NCI-H748 (cell line): ENCODE data around the gene ZNF273.
"Not testable (repeated sequence)": the region's sequence is repeated elsewhere in the genome, so short reads cannot be mapped to it uniquely, and the experiment has no call there.

Experiments used
- DNase-seq: peaks from one replicate; lab custom pipeline; 2025; ENCODE audit not compliant: unreplicated experiment; lab: John Stamatoyannopoulos, UW

Gene ZNF273

GRCh38 chr7:64888901-64889685, 14.0 kb upstream of the ZNF273 start:
- no peak for DNase-seq

GRCh38 chr7:64889686-64890162, 13.3 kb upstream of the ZNF273 start:
- DNase-seq: no peak

GRCh38 chr7:64890273-64890672, 12.8 kb upstream of the ZNF273 start:
- DNase-seq: not testable (repeated sequence)

DNA sequence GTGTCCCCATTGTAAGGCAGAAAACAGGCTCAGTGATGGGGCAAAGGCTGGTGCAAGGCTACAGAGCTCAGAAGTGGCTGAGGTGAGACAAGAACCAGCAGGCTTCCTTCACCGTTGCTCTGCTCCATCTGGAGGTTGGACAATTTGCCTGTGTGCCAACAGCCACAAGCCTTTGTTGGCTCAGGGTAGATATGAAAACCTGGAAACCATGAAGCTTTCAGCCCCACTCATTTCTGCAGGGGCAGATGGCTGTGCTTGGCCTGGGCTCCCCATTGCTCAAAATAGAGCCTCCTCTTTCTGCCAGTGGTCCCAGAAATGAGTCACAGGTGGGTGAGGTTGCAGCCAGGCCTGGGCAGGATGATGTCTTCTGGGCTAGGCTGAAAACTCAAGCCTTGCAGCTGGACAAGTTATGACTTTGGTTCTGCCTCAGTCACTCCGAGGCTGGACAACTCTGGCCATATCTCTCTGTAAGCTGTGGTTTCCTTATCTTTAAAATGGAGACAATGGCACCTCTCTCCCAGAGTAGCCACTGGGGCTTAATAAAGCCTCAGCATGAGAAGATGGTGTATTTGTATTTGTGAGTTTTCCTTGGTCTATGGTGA, 12.2 kb upstream of the ZNF273 start:
- no peak for DNase-seq

GRCh38 chr7:64891363-64892081, 11.6 kb upstream of the ZNF273 start:
- DNase-seq: not testable (repeated sequence)

GRCh38 chr7:64892116-64892515, 11.0 kb upstream of the ZNF273 start:
- no peak for DNase-seq

DNA sequence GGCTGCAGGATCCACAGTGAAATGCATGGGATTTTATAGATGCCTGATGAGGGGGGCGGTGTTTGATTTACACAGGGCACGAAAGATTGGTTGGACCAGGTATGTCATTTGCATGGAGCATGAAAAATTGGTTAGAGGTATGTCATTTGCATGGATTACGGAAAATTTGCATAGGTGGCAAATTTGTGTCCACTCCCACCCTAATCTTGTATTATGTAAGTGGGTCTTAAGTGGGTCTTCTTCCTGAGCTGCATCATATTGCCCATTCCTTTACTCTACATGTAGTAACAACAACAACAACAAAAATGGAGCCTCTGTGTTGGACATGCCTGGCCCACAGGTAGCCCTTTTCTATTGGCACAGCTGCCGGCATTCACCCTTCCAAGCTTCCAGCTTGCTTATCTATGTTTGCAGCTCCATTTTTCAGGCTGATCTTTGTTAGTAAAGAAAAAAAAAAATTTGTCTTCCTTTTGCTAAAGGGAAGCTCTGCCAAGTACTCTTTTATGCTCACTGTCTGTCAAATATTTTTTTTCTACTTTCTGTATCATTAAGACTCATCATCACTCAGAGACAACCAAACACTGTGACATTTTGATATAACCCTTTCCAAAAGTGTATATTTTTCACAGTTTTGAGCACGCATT, 10.3 kb upstream of the ZNF273 start:
- no peak for DNase-seq

- DNase-seq: no peak
Measured at GRCh38 chr7:64893401-64893800, 9.7 kb upstream of the ZNF273 start.

DNA sequence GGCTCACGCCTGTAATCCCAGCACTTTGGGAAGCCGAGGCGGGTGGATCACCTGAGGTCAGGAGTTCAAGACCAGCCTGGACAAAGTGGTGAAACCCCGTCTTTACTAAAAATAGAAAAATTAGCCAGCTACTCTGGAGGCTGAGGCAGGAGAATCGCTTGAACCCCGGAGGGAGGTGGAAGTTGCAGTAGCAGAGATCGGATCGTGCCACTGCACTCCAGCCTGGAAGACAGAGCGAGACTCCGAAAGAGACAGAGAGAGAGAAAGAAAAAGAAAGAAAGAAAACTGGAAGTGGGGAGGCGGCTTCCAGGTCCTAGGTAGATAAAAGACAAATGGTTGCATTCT, 640 bp upstream of the ZNF273 start:
- DNase-seq: not testable (repeated sequence)

DNA sequence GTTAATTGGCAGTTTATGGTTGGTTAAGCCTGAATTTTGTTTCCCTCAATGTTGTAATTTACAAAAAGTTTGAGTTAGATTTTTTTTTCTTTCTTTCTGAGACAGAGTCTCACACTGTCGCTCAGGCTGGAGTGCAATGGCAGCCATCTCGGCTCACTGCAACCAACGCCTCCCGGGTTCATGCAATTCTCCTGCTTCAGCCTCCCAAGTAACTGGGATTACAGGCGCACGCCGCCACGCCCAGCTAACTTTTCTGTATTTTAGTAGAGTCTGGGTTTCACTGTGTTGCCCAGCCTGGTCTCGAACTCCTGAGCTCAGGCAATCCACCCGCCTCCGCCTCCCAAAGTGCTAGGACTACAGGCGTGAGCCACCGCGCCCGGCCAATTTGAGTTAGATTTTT, 935 bp downstream of the ZNF273 start:
- no peak for DNase-seq

DNA sequence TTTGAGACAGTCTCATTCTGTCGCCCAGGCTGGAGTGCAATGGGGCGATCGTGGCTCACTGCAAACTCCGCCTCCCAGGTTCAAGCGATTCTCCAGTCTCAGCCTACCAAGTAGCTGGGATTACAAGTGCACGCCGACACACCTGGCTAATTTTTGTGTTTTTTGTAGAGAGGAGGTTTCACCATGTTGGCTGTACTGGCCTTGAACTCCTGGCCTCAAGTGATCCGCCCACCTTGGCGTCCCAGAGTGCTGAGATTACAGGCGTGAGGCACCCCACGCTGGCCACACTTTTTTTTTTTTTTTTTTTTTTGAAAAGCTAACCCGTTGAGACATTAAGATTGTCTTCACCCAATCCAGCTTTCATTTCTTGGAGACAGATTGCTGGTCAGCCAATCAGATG, 2.1 kb downstream of the ZNF273 start:
- DNase-seq: no peak

DNA sequence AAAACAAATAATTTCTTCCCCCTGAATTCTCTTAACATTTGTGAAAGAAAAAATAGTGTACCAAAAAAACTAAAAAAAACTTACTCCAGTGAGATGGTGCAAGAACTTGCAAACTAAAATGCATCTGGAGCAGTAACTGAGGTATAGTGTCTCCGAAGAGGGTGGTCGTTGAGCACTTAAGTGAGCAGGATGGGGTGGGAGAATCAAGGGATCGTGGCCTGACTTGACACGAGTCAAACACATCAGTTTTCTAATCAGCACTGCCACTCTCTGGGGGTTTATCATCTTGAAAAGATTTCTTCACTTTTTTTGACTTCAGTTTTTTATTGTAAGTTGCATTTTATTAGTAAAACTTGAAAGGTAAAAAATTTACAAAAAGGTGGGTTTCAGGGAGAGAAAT, 2.5 kb downstream of the ZNF273 start:
- no peak for DNase-seq

GRCh38 chr7:64907641-64908326, 4.7 kb downstream of the ZNF273 start:
- DNase-seq: no peak

- DNase-seq: no peak
Measured at GRCh38 chr7:64908358-64908757, 5.3 kb downstream of the ZNF273 start.

- DNase-seq: no peak
Measured at GRCh38 chr7:64914557-64914956, 11.5 kb downstream of the ZNF273 start.

- not testable (repeated sequence) for DNase-seq
Measured at GRCh38 chr7:64915301-64915700, 12.2 kb downstream of the ZNF273 start.

DNA sequence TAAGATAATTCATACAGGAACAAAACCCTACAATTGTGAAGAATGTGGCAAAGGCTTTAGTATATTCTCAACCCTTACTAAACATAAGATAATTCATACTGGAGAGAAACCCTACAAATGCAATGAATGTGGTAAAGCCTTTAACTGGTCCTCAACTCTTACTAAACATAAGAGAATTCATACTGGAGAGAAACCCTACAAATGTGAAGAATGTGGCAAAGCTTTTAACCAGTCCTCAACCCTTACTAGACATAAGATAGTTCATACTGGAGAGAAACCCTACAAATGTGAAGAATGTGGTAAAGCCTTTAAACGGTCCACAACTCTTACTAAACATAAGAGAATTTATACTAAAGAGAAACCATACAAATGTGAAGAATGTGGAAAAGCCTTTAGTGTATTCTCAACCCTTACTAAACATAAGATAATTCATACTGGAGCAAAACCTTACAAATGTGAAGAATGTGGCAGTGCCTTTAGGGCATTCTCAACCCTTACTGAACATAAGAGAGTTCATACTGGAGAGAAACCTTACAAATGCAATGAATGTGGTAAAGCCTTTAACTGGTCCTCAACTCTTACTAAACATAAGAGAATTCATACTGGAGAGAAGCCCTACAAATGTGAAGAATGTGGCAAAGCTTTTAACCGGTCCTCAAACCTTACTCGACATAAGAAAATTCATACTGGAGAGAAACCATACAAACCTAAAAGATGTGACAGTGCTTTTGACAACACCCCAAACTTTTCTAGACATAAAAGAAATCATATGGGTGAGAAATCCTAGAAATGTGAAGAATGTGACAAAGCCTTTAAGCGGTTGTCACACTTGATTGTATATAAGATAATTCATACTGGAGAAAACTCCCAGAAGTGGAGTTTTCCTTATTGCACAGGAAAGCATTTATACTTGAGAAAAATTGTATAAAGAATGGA, 25.4 kb downstream of the ZNF273 start:
- DNase-seq: not testable (repeated sequence)

GRCh38 chr7:64934478-64934877, 31.4 kb downstream of the ZNF273 start:
- no peak for DNase-seq

GRCh38 chr7:64938540-64938939, 35.5 kb downstream of the ZNF273 start:
- DNase-seq: no peak

GRCh38 chr7:64940021-64940420, 36.9 kb downstream of the ZNF273 start:
- DNase-seq: not testable (repeated sequence)
